NCI-H1930 (cell line): ENCODE measurements around the gene INPP5K.
"Not testable (repeated sequence)": the region's sequence is repeated elsewhere in the genome, so short reads cannot be mapped to it uniquely, and the experiment has no call there.

Experiments used
- DNase-seq, 2 experiments: peaks; one replicate each; lab custom pipeline; 2025; lab: John Stamatoyannopoulos, UW

The INPP5K gene

GRCh38 chr17:1464186-1464585, 52.2 kb downstream of the INPP5K start:
- no peak for DNase-seq

GRCh38 chr17:1462164-1463112, 54.0 kb downstream of the INPP5K start:
- DNase-seq: no peak

- DNase-seq: no peak
Measured at GRCh38 chr17:1461198-1461944, 55.0 kb downstream of the INPP5K start.

GRCh38 chr17:1460233-1460632, 56.2 kb downstream of the INPP5K start:
- no peak for DNase-seq

GRCh38 chr17:1455797-1456599, 60.4 kb downstream of the INPP5K start, which contains the start of gene CRK:
CRK (minus strand) TSS chr17:1456232; CDS start chr17:1456117, 115 bp downstream.
- peak; percentile 93 to 97 for DNase-seq

GRCh38 chr17:1455291-1455796, 61.1 kb downstream of the INPP5K start:
- peak; percentile 10 to 12 for DNase-seq

GRCh38 chr17:1454541-1454940, 61.9 kb downstream of the INPP5K start:
- DNase-seq: no peak

GRCh38 chr17:1453694-1454093, 62.7 kb downstream of the INPP5K start:
- DNase-seq: not testable (repeated sequence)

- no peak for DNase-seq
Measured at GRCh38 chr17:1452836-1453235, 63.6 kb downstream of the INPP5K start.

- DNase-seq: not testable (repeated sequence)
Measured at GRCh38 chr17:1450261-1450660, 66.2 kb downstream of the INPP5K start.

GRCh38 chr17:1449412-1449967, 66.9 kb downstream of the INPP5K start:
- DNase-seq: no peak

- DNase-seq: no peak
Measured at GRCh38 chr17:1447052-1447451, 69.4 kb downstream of the INPP5K start.

- no peak for DNase-seq
Measured at GRCh38 chr17:1446201-1446600, 70.2 kb downstream of the INPP5K start.

- DNase-seq: not testable (repeated sequence)
Measured at GRCh38 chr17:1445695-1446094, 70.7 kb downstream of the INPP5K start.
